M059J (cell line): ENCODE data around the gene FBXW8. TPM values are rescaled to one million over a fixed set of nuclear protein-coding genes. Genes with fewer than 3 reads are reported as not detected.
A peak's percentile ranks its signal among the peaks of the same experiment; 100 is the strongest.

ENCODE experiments used
- DNase-seq: peaks from one replicate; pipeline ENCODE4 v3.0.0-alpha.2; 2012; ENCODE audit warnings: low read depth
- total RNA-seq: library from RNA; depleted of rRNA; stranded (reverse); fragments of >200 nt; shearing (Covaris generic); gene quantifications from 2 replicates; pipeline ENCODE4 v1.2.3, GENCODE V29; 2014; rRNA removed

The FBXW8 gene
- total RNA-seq, result 9.0 and 18.2 TPM in 2 replicates

GRCh38 chr12:116910645-116911451 is at the start of gene FBXW8:
Gene FBXW8 (plus strand): TSS chr12:116910950. CDS start chr12:116911038, 88 bp downstream.
- DNase-seq, result peak; percentile 63

- DNase-seq, result peak; percentile 61
Measured at GRCh38 chr12:116861320-116861719, 49.4 kb upstream of the FBXW8 start.

GRCh38 chr12:116862167-116862566 is 48.6 kb upstream of the FBXW8 start:
- no peak for DNase-seq

GRCh38 chr12:116863275-116863767 is 47.4 kb upstream of the FBXW8 start:
- DNase-seq, result no peak

GRCh38 chr12:116864371-116865160 is 46.2 kb upstream of the FBXW8 start:
- peak; percentile 79 for DNase-seq

GRCh38 chr12:116867523-116867922 is 43.2 kb upstream of the FBXW8 start:
- no peak for DNase-seq

- DNase-seq, result no peak
Measured at GRCh38 chr12:116870306-116870705, 40.4 kb upstream of the FBXW8 start.

- no peak for DNase-seq
Measured at GRCh38 chr12:116874324-116874995, 36.3 kb upstream of the FBXW8 start.

GRCh38 chr12:116876151-116876869 is 34.4 kb upstream of the FBXW8 start:
- DNase-seq, result no peak

GRCh38 chr12:116878567-116879508 is 31.9 kb upstream of the FBXW8 start:
- DNase-seq, result no peak

- no peak for DNase-seq
Measured at GRCh38 chr12:116879509-116880212, 31.1 kb upstream of the FBXW8 start.

- no peak for DNase-seq
Measured at GRCh38 chr12:116880213-116880816, 30.4 kb upstream of the FBXW8 start.

- DNase-seq, result peak; percentile 42
Measured at GRCh38 chr12:116880817-116881324, 29.9 kb upstream of the FBXW8 start.

- DNase-seq, result no peak
Measured at GRCh38 chr12:116881325-116881876, 29.3 kb upstream of the FBXW8 start, which contains the start of gene HRK. Gene HRK (minus strand): TSS chr12:116881441. CDS start chr12:116881307, 134 bp downstream.

GRCh38 chr12:116881877-116882507 is 28.8 kb upstream of the FBXW8 start:
- DNase-seq, result no peak

- peak; percentile 57 for DNase-seq
Measured at GRCh38 chr12:116882742-116883141, 28.0 kb upstream of the FBXW8 start.

GRCh38 chr12:116884871-116885270 is 25.9 kb upstream of the FBXW8 start:
- no peak for DNase-seq

GRCh38 chr12:116885491-116885890 is 25.3 kb upstream of the FBXW8 start:
- DNase-seq, result peak; percentile 34
